ENCODE results near the gene TRIM17.

The TRIM17 gene

GRCh38 chr1:228366866-228367741, 49.6 kb downstream of the TRIM17 start:
- no peak for DNase-seq (ENCODE audit: low spot score)

GRCh38 chr1:228366062-228366865, 50.4 kb downstream of the TRIM17 start:
- no peak for DNase-seq (ENCODE audit: low spot score)

- no peak for DNase-seq (ENCODE audit: low spot score)
These were observed 51.2 kb downstream of the TRIM17 start for GRCh38 chr1:228365271-228366061.

- no peak for DNase-seq (ENCODE audit: low spot score)
These were observed 51.9 kb downstream of the TRIM17 start for GRCh38 chr1:228364706-228365213.

- DNase-seq (ENCODE audit: low spot score), result no peak
These were observed 52.5 kb downstream of the TRIM17 start for GRCh38 chr1:228364068-228364705.

GRCh38 chr1:228363686-228364067, 53.0 kb downstream of the TRIM17 start:
- no peak for DNase-seq (ENCODE audit: low spot score)

- no peak for DNase-seq (ENCODE audit: low spot score)
These were observed 53.7 kb downstream of the TRIM17 start for GRCh38 chr1:228362884-228363450.

GRCh38 chr1:228362141-228362883, 54.3 kb downstream of the TRIM17 start:
- no peak for DNase-seq (ENCODE audit: low spot score)

GRCh38 chr1:228361314-228362140, 55.1 kb downstream of the TRIM17 start:
- no peak for DNase-seq (ENCODE audit: low spot score)

- DNase-seq (ENCODE audit: low spot score), result no peak
These were observed 55.9 kb downstream of the TRIM17 start for GRCh38 chr1:228360533-228361313.

GRCh38 chr1:228359613-228360532, 56.8 kb downstream of the TRIM17 start:
- no peak for DNase-seq (ENCODE audit: low spot score)

- DNase-seq (ENCODE audit: low spot score), result no peak
These were observed 57.7 kb downstream of the TRIM17 start for GRCh38 chr1:228358764-228359612.

GRCh38 chr1:228358039-228358763, 58.5 kb downstream of the TRIM17 start:
- DNase-seq (ENCODE audit: low spot score), result no peak
